OCI-LY7 (cell line): ENCODE data around the gene CANT1. TPM values are rescaled to one million over a fixed set of nuclear protein-coding genes. Genes with fewer than 3 reads are reported as not detected.
A peak's percentile ranks its signal among the peaks of the same experiment; 100 is the strongest.

Experiments
- BruUV-seq: library from RNA; stranded (reverse); fragments of 400-500 nt; replicated peaks from 2 replicates; lab custom pipeline; 2021; lab: Mats Ljungman, UMichigan
- CTCF ChIA-PET: fragments of 300-600 bp; sonication (Branson Sonifier 250); formaldehyde crosslinking; loops from one replicate; lab custom pipeline; 2022; ENCODE audit warnings: antibody characterized with exemption; ENCODE audit not compliant: unreplicated experiment; lab: Charles Lee
- POLR2A ChIA-PET: fragments of 300-600 bp; sonication (Branson Sonifier 250); formaldehyde crosslinking; loops from one replicate; lab custom pipeline; 2022; ENCODE audit warnings: antibody characterized with exemption; lab: Charles Lee
- DNase-seq: peaks from one replicate; pipeline ENCODE4 v3.0.0-alpha.2; 2015; ENCODE audit warnings: low spot score
- H2AFZ ChIP-seq: fragments of 200-600 bp; sonication (generic), shearing (Covaris generic); 2 replicates; pipeline ENCODE4 v1.6.1; 2014; ENCODE audit warnings: mild to moderate bottlenecking, antibody characterized with exemption, low read length, moderate library complexity
- H3K27ac ChIP-seq: fragments of 200-600 bp; sonication (generic); 2 replicates; pipeline ENCODE4 v1.5.1; 2014; ENCODE audit warnings: mixed run types, low read depth, mild to moderate bottlenecking, moderate library complexity, low read length, inconsistent platforms; ENCODE audit not compliant: poor library complexity, severe bottlenecking
- H3K36me3 ChIP-seq: fragments of 200-600 bp; sonication (generic); 2 replicates; pipeline ENCODE4 v1.6.1; 2014; ENCODE audit warnings: mild to moderate bottlenecking, antibody characterized with exemption, low read length, moderate library complexity, mixed read lengths; ENCODE audit not compliant: insufficient read depth
- H3K4me1 ChIP-seq: fragments of 200-600 bp; sonication (generic); 2 replicates; pipeline ENCODE4 v1.5.1; 2014; ENCODE audit warnings: mild to moderate bottlenecking, low read length; ENCODE audit not compliant: insufficient read depth, poor library complexity, severe bottlenecking
- H3K4me2 ChIP-seq: fragments of 200-600 bp; sonication (generic); 2 replicates; pipeline ENCODE4 v1.6.1; 2014; ENCODE audit warnings: mild to moderate bottlenecking, low read length
- H3K4me3 ChIP-seq: fragments of 200-600 bp; sonication (generic); 2 replicates; pipeline ENCODE4 v1.5.1; 2014; ENCODE audit warnings: mild to moderate bottlenecking, low read depth, low read length; ENCODE audit not compliant: poor library complexity, severe bottlenecking
- H3K79me2 ChIP-seq: fragments of 200-600 bp; sonication (generic); 2 replicates; pipeline ENCODE4 v1.6.1; 2016; ENCODE audit warnings: low read depth, mild to moderate bottlenecking, low read length, moderate library complexity, mixed read lengths; ENCODE audit not compliant: insufficient read depth
- H3K9me2 ChIP-seq: fragments of 200-600 bp; sonication (generic); 2 replicates; pipeline ENCODE4 v1.6.1; 2016; ENCODE audit warnings: mild to moderate bottlenecking, low read length, mixed read lengths; ENCODE audit not compliant: insufficient read depth
- H3K9me3 ChIP-seq: fragments of 200-600 bp; sonication (generic); 2 replicates; pipeline ENCODE4 v1.6.1; 2014; ENCODE audit warnings: mild to moderate bottlenecking, mixed run types, low read length, mixed read lengths
- H4K20me1 ChIP-seq: fragments of 200-600 bp; sonication (generic); 2 replicates; pipeline ENCODE4 v1.6.1; 2014; ENCODE audit warnings: mild to moderate bottlenecking, antibody characterized with exemption, low read length, moderate library complexity, mixed read lengths; ENCODE audit not compliant: insufficient read depth
- EZH2phosphoT487 ChIP-seq: fragments of 200-600 bp; sonication (generic); IDR thresholded peaks from 2 replicates; pipeline ENCODE4 v1.6.1; 2018; ENCODE audit warnings: low read depth, borderline replicate concordance, mild to moderate bottlenecking, mixed run types, antibody characterized with exemption, low read length, moderate library complexity, mixed read lengths
- intact Hi-C: fragments of 100-400 bp; cut with micrococcal nuclease; formaldehyde crosslinking; loops from one replicate; pipeline ENCODE4 v1.10.0; 2022; ENCODE audit not compliant: unreplicated experiment
- total RNA-seq, 2 experiments: library from RNA; depleted of rRNA in 1 of 2; stranded (reverse); fragments of >200 nt in 1 of 2; shearing (Covaris generic) in 1 of 2; gene quantifications; 2 replicates each; pipeline ENCODE4 v1.2.3, GENCODE V29; 2014 to 2022
- TF ChIP-seq, protein P1 (sequence below): fragments of 200-600 bp; sonication (generic); conservative IDR thresholded peaks from 2 replicates; pipeline ENCODE4 v1.5.1; 2014; ENCODE audit warnings: mild to moderate bottlenecking, antibody characterized with exemption, low read length, moderate library complexity, mixed read lengths

Gene CANT1
- total RNA-seq, 2 experiments from 2014 or later = 37.2 to 60.5 TPM

- H3K79me2 ChIP-seq = no peaks in the 10 kb centered on the region
- no TSS peak for BruUV-seq
- H3K9me3 ChIP-seq = no peaks in the 10 kb centered on the region
- peaks cover 60% of the 10 kb centered on the region for H3K36me3 ChIP-seq
- intact Hi-C loops = loop anchor here (5.0 kb wide), 1 partner anchor 52 kb away; no protein-coding TSS in a partner anchor
- CTCF ChIA-PET = no interaction called here
- no peak overlapping the region for H3K27ac ChIP-seq
- H3K4me3 ChIP-seq = no peak overlapping the region
- no peak for DNase-seq
- H4K20me1 ChIP-seq = peaks cover 4% of the 10 kb centered on the region; the same call in 1 of the 2 replicates
- H3K4me1 ChIP-seq = peaks cover 16% of the 10 kb centered on the region
- no peak overlapping the region for H3K4me2 ChIP-seq
- no peak for TF ChIP-seq EZH2phosphoT487
- POLR2A ChIA-PET = interaction anchor here (0.6 kb wide), 1 partner anchor 36 kb away, joined by 3 read pairs; no protein-coding TSS in a partner anchor
- no peak overlapping the region for H2AFZ ChIP-seq
- no peaks in the 10 kb centered on the region for H3K9me2 ChIP-seq
These were observed 19.1 kb downstream of the CANT1 start for GRCh38 chr17:78990349-78991016.

- no TSS peak for BruUV-seq
- H3K4me2 ChIP-seq = no peak overlapping the region
- POLR2A ChIA-PET = no interaction called here
These were observed 21.4 kb downstream of the CANT1 start for GRCh38 chr17:78988152-78988551.

DNA sequence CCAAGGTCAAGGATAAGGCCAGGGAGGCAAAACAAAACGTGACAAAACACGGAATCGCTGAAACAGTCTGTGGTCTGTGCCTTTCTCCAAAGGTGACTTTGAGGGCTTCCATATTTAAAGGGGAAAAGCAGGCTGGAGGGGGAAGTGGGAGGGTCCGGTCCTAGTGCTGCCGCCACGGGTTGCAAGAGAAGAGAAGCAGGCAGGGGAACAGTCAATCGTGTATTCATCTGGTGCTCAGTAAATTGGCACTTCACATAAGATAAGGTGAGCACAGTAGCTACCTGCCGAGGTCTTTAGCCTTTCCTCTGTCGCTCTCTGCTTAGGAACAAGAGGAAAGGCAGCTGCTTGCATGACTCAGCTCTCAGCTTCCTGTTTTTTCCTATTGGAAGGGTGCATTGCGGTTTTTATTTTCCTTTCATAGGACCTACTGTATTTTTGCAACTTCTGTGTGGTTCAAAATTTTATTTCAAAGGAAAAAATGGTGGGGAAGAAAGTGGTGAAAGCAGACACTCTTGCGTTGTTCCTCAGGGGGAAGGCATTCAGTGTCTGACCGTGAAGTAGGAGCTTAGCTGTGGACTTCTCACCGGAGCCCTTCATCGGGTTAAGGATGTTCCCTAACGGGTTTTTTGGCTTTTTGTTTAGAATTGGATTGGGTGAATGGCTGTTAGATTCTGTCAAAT is 22.8 kb downstream of the CANT1 start:
- DNase-seq = no peak
- Histone ChIP-seq H3K4me2 (peak overlapping the region; percentile 30; the same call in 1 of the 2 replicates), H3K4me1 (peaks cover 16% of the 10 kb centered on the region), H3K9me3 (no peaks in the 10 kb centered on the region), H3K4me3 (no peak overlapping the region), H4K20me1 (no peaks in the 10 kb centered on the region), H3K36me3 (peaks cover 24% of the 10 kb centered on the region), H3K27ac (no peak overlapping the region), H3K79me2 (no peaks in the 10 kb centered on the region), H2AFZ (peak overlapping the region; percentile 5; the same call in 1 of the 2 replicates), H3K9me2 (no peaks in the 10 kb centered on the region)
- no peak for TF ChIP-seq EZH2phosphoT487
- TF ChIP-seq, protein P1, sequence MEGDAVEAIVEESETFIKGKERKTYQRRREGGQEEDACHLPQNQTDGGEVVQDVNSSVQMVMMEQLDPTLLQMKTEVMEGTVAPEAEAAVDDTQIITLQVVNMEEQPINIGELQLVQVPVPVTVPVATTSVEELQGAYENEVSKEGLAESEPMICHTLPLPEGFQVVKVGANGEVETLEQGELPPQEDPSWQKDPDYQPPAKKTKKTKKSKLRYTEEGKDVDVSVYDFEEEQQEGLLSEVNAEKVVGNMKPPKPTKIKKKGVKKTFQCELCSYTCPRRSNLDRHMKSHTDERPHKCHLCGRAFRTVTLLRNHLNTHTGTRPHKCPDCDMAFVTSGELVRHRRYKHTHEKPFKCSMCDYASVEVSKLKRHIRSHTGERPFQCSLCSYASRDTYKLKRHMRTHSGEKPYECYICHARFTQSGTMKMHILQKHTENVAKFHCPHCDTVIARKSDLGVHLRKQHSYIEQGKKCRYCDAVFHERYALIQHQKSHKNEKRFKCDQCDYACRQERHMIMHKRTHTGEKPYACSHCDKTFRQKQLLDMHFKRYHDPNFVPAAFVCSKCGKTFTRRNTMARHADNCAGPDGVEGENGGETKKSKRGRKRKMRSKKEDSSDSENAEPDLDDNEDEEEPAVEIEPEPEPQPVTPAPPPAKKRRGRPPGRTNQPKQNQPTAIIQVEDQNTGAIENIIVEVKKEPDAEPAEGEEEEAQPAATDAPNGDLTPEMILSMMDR = no peak
- ChIA-PET CTCF (no interaction called here), POLR2A (interaction anchor here (0.6 kb wide), 1 partner anchor 1246 kb away, joined by 4 read pairs; no protein-coding TSS in a partner anchor)
- TSS peak; percentile 59 for BruUV-seq
- intact Hi-C loops = no loop called here

More at GRCh38 chr17:78988152-78988551, 21.4 kb downstream of the CANT1 start:
- intact Hi-C loops = no loop called here
- TF ChIP-seq EZH2phosphoT487 = no peak
- TF ChIP-seq, protein P1 = no peak
- H3K9me2 ChIP-seq = no peaks in the 10 kb centered on the region
- H4K20me1 ChIP-seq = peaks cover 4% of the 10 kb centered on the region; the same call in 1 of the 2 replicates
- H3K27ac ChIP-seq = no peak overlapping the region
- H3K4me3 ChIP-seq = no peak overlapping the region
- CTCF ChIA-PET = interaction anchor here (0.6 kb wide), 1 partner anchor 34 kb away, joined by 3 read pairs; no protein-coding TSS in a partner anchor
- no peak overlapping the region for H2AFZ ChIP-seq
- H3K36me3 ChIP-seq = peaks cover 37% of the 10 kb centered on the region
- no peak for DNase-seq
- H3K4me1 ChIP-seq = peaks cover 16% of the 10 kb centered on the region
- H3K79me2 ChIP-seq = no peaks in the 10 kb centered on the region
- H3K9me3 ChIP-seq = no peaks in the 10 kb centered on the region
